ENCODE results near the gene JHY.

DNA sequence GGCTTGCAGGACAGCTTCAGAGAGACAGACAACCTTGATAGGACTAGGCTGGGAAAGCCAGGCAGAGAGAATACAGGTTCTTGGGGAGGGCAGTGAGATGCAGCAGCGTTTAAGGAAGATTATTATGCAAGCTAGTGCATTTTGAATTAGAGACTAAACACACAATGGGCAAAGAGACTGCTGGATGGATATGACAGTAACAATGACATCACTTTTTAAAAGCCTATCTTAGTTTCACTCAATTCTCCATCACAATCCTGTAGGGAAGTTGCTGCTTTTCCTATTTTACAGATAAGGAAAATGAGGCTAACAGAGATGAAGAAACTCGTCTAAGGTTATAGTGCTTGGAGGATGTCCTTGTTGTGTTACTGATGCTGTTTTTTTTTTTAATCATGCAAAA lies 5.6 kb downstream of the JHY start:
- TF ChIP-seq POLR2AphosphoS5 (IDR thresholded peaks at IDR 0.05) = no peak
- no peak for TF ChIP-seq POLR2A (IDR thresholded peaks at IDR 0.05)
- TF ChIP-seq, protein P1, sequence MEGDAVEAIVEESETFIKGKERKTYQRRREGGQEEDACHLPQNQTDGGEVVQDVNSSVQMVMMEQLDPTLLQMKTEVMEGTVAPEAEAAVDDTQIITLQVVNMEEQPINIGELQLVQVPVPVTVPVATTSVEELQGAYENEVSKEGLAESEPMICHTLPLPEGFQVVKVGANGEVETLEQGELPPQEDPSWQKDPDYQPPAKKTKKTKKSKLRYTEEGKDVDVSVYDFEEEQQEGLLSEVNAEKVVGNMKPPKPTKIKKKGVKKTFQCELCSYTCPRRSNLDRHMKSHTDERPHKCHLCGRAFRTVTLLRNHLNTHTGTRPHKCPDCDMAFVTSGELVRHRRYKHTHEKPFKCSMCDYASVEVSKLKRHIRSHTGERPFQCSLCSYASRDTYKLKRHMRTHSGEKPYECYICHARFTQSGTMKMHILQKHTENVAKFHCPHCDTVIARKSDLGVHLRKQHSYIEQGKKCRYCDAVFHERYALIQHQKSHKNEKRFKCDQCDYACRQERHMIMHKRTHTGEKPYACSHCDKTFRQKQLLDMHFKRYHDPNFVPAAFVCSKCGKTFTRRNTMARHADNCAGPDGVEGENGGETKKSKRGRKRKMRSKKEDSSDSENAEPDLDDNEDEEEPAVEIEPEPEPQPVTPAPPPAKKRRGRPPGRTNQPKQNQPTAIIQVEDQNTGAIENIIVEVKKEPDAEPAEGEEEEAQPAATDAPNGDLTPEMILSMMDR (IDR thresholded peaks at IDR 0.05) = no peak

Measured in breast epithelium (tissue), 3 donors.